Heart left ventricle (tissue), 13 donors: ENCODE data around the gene RGS10.

Experiments used
- CTCF ChIP-seq, 12 donors: fragments of 200-600 bp; sonication (generic) in 4 of 12; IDR thresholded peaks; one replicate each; pipeline versions ENCODE4 v1.5.0 to v1.8.0; 2018 to 2022; ENCODE audit warnings: antibody characterized with exemption in 12 of 12, mild to moderate bottlenecking in 5 of 12
- POLR2A ChIP-seq, 2 donors: fragments of 450-650 bp; IDR thresholded peaks; one replicate each; pipeline ENCODE4 v1.6.1; 2017; ENCODE audit warnings: antibody characterized with exemption in 2 of 2, mild to moderate bottlenecking in 2 of 2, moderate library complexity in 2 of 2
- donor health status: ischemic (EF 13 %, LVEDD 7.1; RV severe dilation, severe dysfunction).
- donor health status: DM: no; HTN: yes; CAD: no.
- donor health status: DM: no; HTN: no; CAD: no.
- donor health status: ischemic (EF 25% LVEDD 6.9; RV normal size, moderate dysfunction).
- donor health status: ischemic (EF 25% LVEDD 5.7; RV mildly dilated, moderate dysfunction).
- donor health status: ischemic (EF 35%, LVEDD 5.7; RV mildly dilated, moderate dysfunction).
- donor health status: nonischemic (EF 11% LVEDD 7.7; RV severe dilation, severe dysfunction).
- donor health status: DM: yes; HTN: yes; CAD: no.
- donor health status: PGD.
- donor health status: ischemic (EF 29% LVEDD 5.4; RV normal size, mild dysfunction).
- donor health status: nonischemic (EF 23%, LVEDD 6.1; RV moderate dilation, normal function).

- TF ChIP-seq CTCF (IDR thresholded peaks at IDR 0.05) (no peak), POLR2A (IDR thresholded peaks at IDR 0.05) (no peak)
Measured at GRCh38 chr10:119545310-119545709, 2.8 kb upstream of the RGS10 start.
